ENCODE data around the gene HSD17B8.

Gene HSD17B8

GRCh38 chr6:33165581-33166258 is 38.7 kb upstream of the HSD17B8 start:
- Histone ChIP-seq H3K4me3 (ENCODE audit: low read depth, low read length) (no peak overlapping the region), H2AFZ (ENCODE audit: low read length, unreplicated experiment) (no peak overlapping the region), H3K27ac (ENCODE audit: low read depth, low read length) (no peak overlapping the region), H3K4me1 (ENCODE audit: control insufficient read depth, insufficient read depth, low read length, unreplicated experiment) (peaks cover 14% of the 10 kb centered on the region), H3K79me2 (ENCODE audit: control insufficient read depth, insufficient read depth, low read length, unreplicated experiment) (no peaks in the 10 kb centered on the region), H3K27me3 (ENCODE audit: insufficient read depth, low read length) (no peaks in the 10 kb centered on the region), H3K36me3 (ENCODE audit: insufficient read depth, low read length) (no peaks in the 10 kb centered on the region)

GRCh38 chr6:33166363-33166762 is 38.1 kb upstream of the HSD17B8 start:
- Histone ChIP-seq H3K27ac (ENCODE audit: low read depth, low read length) (no peak overlapping the region), H3K36me3 (ENCODE audit: insufficient read depth, low read length) (no peaks in the 10 kb centered on the region), H2AFZ (ENCODE audit: low read length, unreplicated experiment) (no peak overlapping the region), H3K79me2 (ENCODE audit: control insufficient read depth, insufficient read depth, low read length, unreplicated experiment) (no peaks in the 10 kb centered on the region), H3K4me1 (ENCODE audit: control insufficient read depth, insufficient read depth, low read length, unreplicated experiment) (peaks cover 10% of the 10 kb centered on the region), H3K4me3 (ENCODE audit: low read depth, low read length) (no peak overlapping the region), H3K27me3 (ENCODE audit: insufficient read depth, low read length) (no peaks in the 10 kb centered on the region)

GRCh38 chr6:33166811-33167210 is 37.6 kb upstream of the HSD17B8 start:
- Histone ChIP-seq H2AFZ (ENCODE audit: low read length, unreplicated experiment) (no peak overlapping the region), H3K27ac (ENCODE audit: low read depth, low read length) (no peak overlapping the region), H3K36me3 (ENCODE audit: insufficient read depth, low read length) (no peaks in the 10 kb centered on the region), H3K27me3 (ENCODE audit: insufficient read depth, low read length) (no peaks in the 10 kb centered on the region), H3K4me3 (ENCODE audit: low read depth, low read length) (no peak overlapping the region), H3K79me2 (ENCODE audit: control insufficient read depth, insufficient read depth, low read length, unreplicated experiment) (no peaks in the 10 kb centered on the region), H3K4me1 (ENCODE audit: control insufficient read depth, insufficient read depth, low read length, unreplicated experiment) (peaks cover 10% of the 10 kb centered on the region)

- no peak overlapping the region for H3K4me3 ChIP-seq (ENCODE audit: low read depth, low read length)
- H3K36me3 ChIP-seq (ENCODE audit: insufficient read depth, low read length): no peaks in the 10 kb centered on the region
- no peaks in the 10 kb centered on the region for H3K27me3 ChIP-seq (ENCODE audit: insufficient read depth, low read length)
- no peak overlapping the region for H3K27ac ChIP-seq (ENCODE audit: low read depth, low read length)
- peaks cover 3% of the 10 kb centered on the region for H3K4me1 ChIP-seq (ENCODE audit: control insufficient read depth, insufficient read depth, low read length, unreplicated experiment)
- no peak overlapping the region for H2AFZ ChIP-seq (ENCODE audit: low read length, unreplicated experiment)
- H3K79me2 ChIP-seq (ENCODE audit: control insufficient read depth, insufficient read depth, low read length, unreplicated experiment): no peaks in the 10 kb centered on the region
Observed at GRCh38 chr6:33167374-33168283, 36.8 kb upstream of the HSD17B8 start.

- H2AFZ ChIP-seq (ENCODE audit: low read length, unreplicated experiment): no peak overlapping the region
- H3K27me3 ChIP-seq (ENCODE audit: insufficient read depth, low read length): no peaks in the 10 kb centered on the region
- H3K36me3 ChIP-seq (ENCODE audit: insufficient read depth, low read length): no peaks in the 10 kb centered on the region
- H3K4me3 ChIP-seq (ENCODE audit: low read depth, low read length): no peak overlapping the region
- H3K79me2 ChIP-seq (ENCODE audit: control insufficient read depth, insufficient read depth, low read length, unreplicated experiment): no peaks in the 10 kb centered on the region
- peaks cover 3% of the 10 kb centered on the region for H3K4me1 ChIP-seq (ENCODE audit: control insufficient read depth, insufficient read depth, low read length, unreplicated experiment)
- no peak overlapping the region for H3K27ac ChIP-seq (ENCODE audit: low read depth, low read length)
Observed at GRCh38 chr6:33168284-33168601, 36.2 kb upstream of the HSD17B8 start.

GRCh38 chr6:33168639-33169038 is 35.8 kb upstream of the HSD17B8 start:
- H3K27me3 ChIP-seq (ENCODE audit: insufficient read depth, low read length): no peaks in the 10 kb centered on the region
- H3K4me1 ChIP-seq (ENCODE audit: control insufficient read depth, insufficient read depth, low read length, unreplicated experiment): peaks cover 3% of the 10 kb centered on the region
- H3K79me2 ChIP-seq (ENCODE audit: control insufficient read depth, insufficient read depth, low read length, unreplicated experiment): no peaks in the 10 kb centered on the region
- no peak overlapping the region for H3K4me3 ChIP-seq (ENCODE audit: low read depth, low read length)
- no peak overlapping the region for H3K27ac ChIP-seq (ENCODE audit: low read depth, low read length)
- no peaks in the 10 kb centered on the region for H3K36me3 ChIP-seq (ENCODE audit: insufficient read depth, low read length)
- no peak overlapping the region for H2AFZ ChIP-seq (ENCODE audit: low read length, unreplicated experiment)

DNA sequence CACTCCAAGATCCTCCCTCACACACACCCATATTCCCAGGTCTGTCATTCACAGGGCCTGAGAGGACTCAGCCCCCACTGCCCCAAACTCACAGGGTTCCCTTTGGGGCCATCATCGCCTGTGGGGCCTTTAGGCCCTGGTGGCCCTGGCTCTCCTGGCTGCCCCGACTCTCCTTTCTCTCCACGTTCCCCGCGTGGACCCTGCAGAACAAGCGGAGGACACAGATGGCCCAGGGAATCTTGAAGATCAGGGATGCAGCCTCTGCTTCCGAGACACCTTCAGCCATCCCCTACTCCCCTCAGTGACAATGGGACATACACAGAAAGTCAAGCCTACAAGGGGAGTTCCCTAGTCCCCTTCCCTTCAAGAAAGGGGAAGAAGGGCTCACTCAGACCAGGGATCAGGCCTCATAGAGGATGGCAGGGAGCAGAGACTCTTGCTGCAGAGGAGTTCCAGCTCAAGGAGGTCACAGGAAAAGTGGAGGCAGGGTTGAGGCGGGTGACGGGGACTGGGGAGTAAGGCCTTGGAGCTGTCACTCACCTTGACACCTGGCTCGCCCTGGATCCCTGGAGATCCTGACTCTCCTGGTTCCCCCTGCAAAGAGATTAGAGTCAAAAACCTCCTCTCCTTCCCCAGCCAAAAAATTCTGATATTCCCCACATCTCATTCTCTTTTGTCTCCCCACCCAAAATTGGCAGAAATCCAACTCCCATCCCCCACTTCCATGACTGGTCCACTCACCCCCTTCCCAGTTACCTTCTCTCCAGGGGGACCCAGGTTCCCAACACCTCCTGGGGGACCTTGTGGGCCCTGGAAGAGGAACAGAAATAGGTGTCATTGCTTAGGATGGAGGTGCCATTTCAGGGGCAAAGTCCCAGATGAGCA is 34.9 kb upstream of the HSD17B8 start:
- no peak overlapping the region for H3K4me3 ChIP-seq (ENCODE audit: low read depth, low read length)
- H3K27ac ChIP-seq (ENCODE audit: low read depth, low read length): no peak overlapping the region
- no peaks in the 10 kb centered on the region for H3K36me3 ChIP-seq (ENCODE audit: insufficient read depth, low read length)
- peaks cover 3% of the 10 kb centered on the region for H3K4me1 ChIP-seq (ENCODE audit: control insufficient read depth, insufficient read depth, low read length, unreplicated experiment)
- no peak overlapping the region for H2AFZ ChIP-seq (ENCODE audit: low read length, unreplicated experiment)
- no peaks in the 10 kb centered on the region for H3K27me3 ChIP-seq (ENCODE audit: insufficient read depth, low read length)
- no peaks in the 10 kb centered on the region for H3K79me2 ChIP-seq (ENCODE audit: control insufficient read depth, insufficient read depth, low read length, unreplicated experiment)

- no peak overlapping the region for H3K27ac ChIP-seq (ENCODE audit: low read depth, low read length)
- no peaks in the 10 kb centered on the region for H3K79me2 ChIP-seq (ENCODE audit: control insufficient read depth, insufficient read depth, low read length, unreplicated experiment)
- H3K27me3 ChIP-seq (ENCODE audit: insufficient read depth, low read length): no peaks in the 10 kb centered on the region
- H2AFZ ChIP-seq (ENCODE audit: low read length, unreplicated experiment): no peak overlapping the region
- no peak overlapping the region for H3K4me3 ChIP-seq (ENCODE audit: low read depth, low read length)
- H3K36me3 ChIP-seq (ENCODE audit: insufficient read depth, low read length): no peaks in the 10 kb centered on the region
- H3K4me1 ChIP-seq (ENCODE audit: control insufficient read depth, insufficient read depth, low read length, unreplicated experiment): peaks cover 3% of the 10 kb centered on the region
Observed at GRCh38 chr6:33170176-33171015, 34.1 kb upstream of the HSD17B8 start.

- H2AFZ ChIP-seq (ENCODE audit: low read length, unreplicated experiment): no peak overlapping the region
- no peak overlapping the region for H3K27ac ChIP-seq (ENCODE audit: low read depth, low read length)
- H3K79me2 ChIP-seq (ENCODE audit: control insufficient read depth, insufficient read depth, low read length, unreplicated experiment): no peaks in the 10 kb centered on the region
- peaks cover 3% of the 10 kb centered on the region for H3K4me1 ChIP-seq (ENCODE audit: control insufficient read depth, insufficient read depth, low read length, unreplicated experiment)
- no peaks in the 10 kb centered on the region for H3K36me3 ChIP-seq (ENCODE audit: insufficient read depth, low read length)
- no peak overlapping the region for H3K4me3 ChIP-seq (ENCODE audit: low read depth, low read length)
- no peaks in the 10 kb centered on the region for H3K27me3 ChIP-seq (ENCODE audit: insufficient read depth, low read length)
Observed at GRCh38 chr6:33171016-33171879, 33.2 kb upstream of the HSD17B8 start.

Data from ACC112 (cell line).